HepG2 (cell line): Measurements from ENCODE around the gene TAMALIN. TPM values are rescaled to one million over a fixed set of nuclear protein-coding genes. Genes with fewer than 3 reads are reported as not detected.

Source experiments
- E2F1 ChIP-seq: sonication (generic); formaldehyde crosslinking; IDR thresholded peaks from 2 replicates; pipeline ENCODE4 v1.5.0; 2020; ENCODE audit warnings: missing genetic modification reagents
- FOXM1 ChIP-seq: sonication (generic); formaldehyde crosslinking; IDR thresholded peaks from 2 replicates; pipeline ENCODE4 v1.5.0; 2020; ENCODE audit warnings: missing genetic modification reagents
- NR2F1 ChIP-seq, 2 experiments: fragments of 450-650 bp in 1 of 2; formaldehyde crosslinking in 1 of 2; IDR thresholded peaks; 2 replicates each; pipeline versions ENCODE4 v1.5.0 to v1.6.1; 2016 to 2020; ENCODE audit warnings: mild to moderate bottlenecking in 1 of 2, missing compliant biosample characterization in 1 of 2, missing genetic modification reagents in 1 of 2, moderate library complexity in 1 of 2
- RFX5 ChIP-seq: IDR thresholded peaks from 2 replicates; pipeline ENCODE4 v1.6.1; 2011; ENCODE audit warnings: low read depth, low read length, improper control_type of control experiment
- XBP1 ChIP-seq: sonication (generic); formaldehyde crosslinking; IDR thresholded peaks from 2 replicates; pipeline ENCODE4 v1.5.0; 2020; ENCODE audit warnings: missing genetic modification reagents
- ZFP36 ChIP-seq: fragments of 150-350 bp; IDR thresholded peaks from 2 replicates; pipeline ENCODE4 v1.6.1; 2018; ENCODE audit warnings: borderline replicate concordance, low read length, low read depth; ENCODE audit not compliant: partially characterized antibody
- ZFP36L1 ChIP-seq: sonication (generic); formaldehyde crosslinking; IDR thresholded peaks from 2 replicates; pipeline ENCODE4 v1.8.0; 2022; ENCODE audit warnings: mild to moderate bottlenecking, missing genetic modification reagents, moderate library complexity
- ZNF142 ChIP-seq: sonication (generic); formaldehyde crosslinking; IDR thresholded peaks from 2 replicates; pipeline ENCODE4 v1.4.0; 2020; ENCODE audit warnings: missing genetic modification reagents
- ZNF205 ChIP-seq: IDR thresholded peaks from 2 replicates; pipeline ENCODE4 v1.6.1; 2018; ENCODE audit warnings: missing biosample characterization, missing genetic modification reagents
- ZNF589 ChIP-seq: sonication (generic); formaldehyde crosslinking; conservative IDR thresholded peaks from 2 replicates; pipeline ENCODE4 v1.8.0; 2022; ENCODE audit warnings: mild to moderate bottlenecking, moderate library complexity, missing genetic modification reagents
- ZNF646 ChIP-seq: sonication (generic); formaldehyde crosslinking; IDR thresholded peaks from 2 replicates; pipeline ENCODE4 v1.9.0; 2021; ENCODE audit warnings: mild to moderate bottlenecking, missing genetic modification reagents
- ZSCAN29 ChIP-seq: sonication (generic); formaldehyde crosslinking; conservative IDR thresholded peaks from 2 replicates; pipeline ENCODE4 v1.4.0; 2020; ENCODE audit warnings: mild to moderate bottlenecking, missing genetic modification reagents
- polyA plus RNA-seq, 8 experiments: library from polyadenylated mRNA; depleted of rRNA in 3 of 8; stranded (reverse) in 7 of 8; unstranded in 1 of 8; fragments of >200 nt; fragmentation: Illumina TruSeq in 4 of 8; extraction: Trizol in 4 of 8; gene quantifications; 2 replicates each; pipeline versions ENCODE4 v1.2.1 to v1.2.3, GENCODE V29; 2011 to 2016; ENCODE audit warnings: low read depth in 4 of 8, missing spikeins in 1 of 8, mixed read lengths in 1 of 8; ENCODE audit not compliant: insufficient read depth in 1 of 8
- total RNA-seq, 5 experiments: library from RNA; depleted of rRNA; stranded (reverse); fragments of >200 nt; fragmentation: Illumina TruSeq; extraction: Trizol; gene quantifications; 2 replicates each; pipeline ENCODE4 v1.2.3, GENCODE V29; 2016; ENCODE audit warnings: low read depth in 1 of 5

TAMALIN gene
- total and polyA plus RNA-seq, 2 of the 13 experiments (the other 11 are each of a cell fraction or from before 2014, with no cell fraction given): 2.9 to 10.9 TPM

GRCh38 chr12:52050758-52051541 lies 44.2 kb downstream of the TAMALIN start, which contains the start of gene NR4A1 (continued):
- TF ChIP-seq ZNF142 (CRISPR knock-in tag) (no peak), ZSCAN29 (CRISPR knock-in tag) (peak; percentile 98), ZNF589 (no peak), ZFP36 (no peak), ZFP36L1 (CRISPR knock-in tag) (no peak), XBP1 (CRISPR knock-in tag) (no peak), RFX5 (no peak), ZNF205 (no peak), FOXM1 (CRISPR knock-in tag) (no peak), ZNF646 (CRISPR knock-in tag) (no peak), E2F1 (CRISPR knock-in tag) (no peak; the same call in 1 of the 2 replicates), NR2F1 (CRISPR knock-in tag; IDR thresholded peaks at IDR 0.05) (no peak)
